ENCODE results near the gene RABGEF1.
"Not testable (repeated sequence)": the region's sequence is repeated elsewhere in the genome, so short reads cannot be mapped to it uniquely, and the experiment has no call there.

Gene RABGEF1

GRCh38 chr7:66735850-66736249 lies 4.7 kb upstream of the RABGEF1 start:
- DNase-seq (ENCODE audit: low read depth): no peak

- no peak for DNase-seq (ENCODE audit: low read depth)
Measured at GRCh38 chr7:66736892-66737291, 3.6 kb upstream of the RABGEF1 start.

GRCh38 chr7:66737667-66738066 lies 2.9 kb upstream of the RABGEF1 start:
- DNase-seq (ENCODE audit: low read depth): no peak

GRCh38 chr7:66739477-66739876 lies 1.1 kb upstream of the RABGEF1 start:
- no peak for DNase-seq (ENCODE audit: low read depth)

GRCh38 chr7:66739953-66740301 lies 606 bp upstream of the RABGEF1 start:
- no peak for DNase-seq (ENCODE audit: low read depth)

GRCh38 chr7:66740980-66741709 lies 612 bp downstream of the RABGEF1 start:
- DNase-seq (ENCODE audit: low read depth): peak; percentile 7

GRCh38 chr7:66741710-66742049 lies 1.1 kb downstream of the RABGEF1 start:
- no peak for DNase-seq (ENCODE audit: low read depth)

GRCh38 chr7:66742298-66742697 lies 1.8 kb downstream of the RABGEF1 start:
- not testable (repeated sequence) for DNase-seq (ENCODE audit: low read depth)

- no peak for DNase-seq (ENCODE audit: low read depth)
Measured at GRCh38 chr7:66743920-66744319, 3.4 kb downstream of the RABGEF1 start.

GRCh38 chr7:66747385-66747784 lies 6.9 kb downstream of the RABGEF1 start:
- no peak for DNase-seq (ENCODE audit: low read depth)

- DNase-seq (ENCODE audit: low read depth): no peak
Measured at GRCh38 chr7:66747881-66748511, 7.5 kb downstream of the RABGEF1 start.

- DNase-seq (ENCODE audit: low read depth): no peak
Measured at GRCh38 chr7:66748791-66749190, 8.3 kb downstream of the RABGEF1 start.

- DNase-seq (ENCODE audit: low read depth): no peak
Measured at GRCh38 chr7:66751945-66752344, 11.4 kb downstream of the RABGEF1 start.

- DNase-seq (ENCODE audit: low read depth): no peak
Measured at GRCh38 chr7:66754541-66754940, 14.0 kb downstream of the RABGEF1 start.

GRCh38 chr7:66755059-66755458 lies 14.5 kb downstream of the RABGEF1 start:
- DNase-seq (ENCODE audit: low read depth): not testable (repeated sequence)

GRCh38 chr7:66756227-66756626 lies 15.7 kb downstream of the RABGEF1 start:
- not testable (repeated sequence) for DNase-seq (ENCODE audit: low read depth)

- DNase-seq (ENCODE audit: low read depth): no peak
Measured at GRCh38 chr7:66756889-66757288, 16.4 kb downstream of the RABGEF1 start.

GRCh38 chr7:66757939-66758338 lies 17.4 kb downstream of the RABGEF1 start:
- no peak for DNase-seq (ENCODE audit: low read depth)

GRCh38 chr7:66758950-66759628 lies 18.6 kb downstream of the RABGEF1 start:
- DNase-seq (ENCODE audit: low read depth): no peak

GRCh38 chr7:66763183-66763582 lies 22.6 kb downstream of the RABGEF1 start:
- not testable (repeated sequence) for DNase-seq (ENCODE audit: low read depth)

- not testable (repeated sequence) for DNase-seq (ENCODE audit: low read depth)
Measured at GRCh38 chr7:66763633-66764355, 23.3 kb downstream of the RABGEF1 start.

- not testable (repeated sequence) for DNase-seq (ENCODE audit: low read depth)
Measured at GRCh38 chr7:66764905-66765304, 24.4 kb downstream of the RABGEF1 start.

Measured in stimulated activated CD8-positive, alpha-beta memory T cell treated with anti-CD3 and anti-CD28 coated beads, Interleukin-15, amount 100 ng/mL, for 24 hours (primary cell).